WTC11 (cell line): ENCODE data around the gene C3orf22.

ENCODE experiments used
- CDX4 ChIP-seq: fragments of 250-450 bp; sonication (Bioruptor Pico); IDR thresholded peaks from 2 replicates; pipeline ENCODE4 v1.9.0; 2021; ENCODE audit warnings: moderate library complexity, mild to moderate bottlenecking, inconsistent platforms, borderline replicate concordance
- CTCF ChIP-seq: fragments of 200-600 bp; IDR thresholded peaks from 2 replicates; pipeline ENCODE4 v1.8.0; 2022; ENCODE audit warnings: antibody characterized with exemption
- ERG ChIP-seq: fragments of 250-450 bp; sonication (Bioruptor Pico); IDR thresholded peaks from 2 replicates; pipeline ENCODE4 v1.8.0; 2021; ENCODE audit warnings: mild to moderate bottlenecking
- IRF2 ChIP-seq: sonication (generic); formaldehyde crosslinking; IDR thresholded peaks from 2 replicates; pipeline ENCODE4 v1.8.0; 2022; ENCODE audit warnings: low read depth, missing genetic modification reagents, borderline replicate concordance
- SP1 ChIP-seq: sonication (generic); formaldehyde crosslinking; conservative IDR thresholded peaks from 2 replicates; pipeline ENCODE4 v1.8.1; 2022; ENCODE audit warnings: missing genetic modification reagents
- ZNF281 ChIP-seq: sonication (generic); formaldehyde crosslinking; IDR thresholded peaks from 2 replicates; pipeline ENCODE4 v1.8.0; 2023; ENCODE audit warnings: mild to moderate bottlenecking, missing genetic modification reagents
- ZNF317 ChIP-seq: sonication (generic); formaldehyde crosslinking; IDR thresholded peaks from 2 replicates; pipeline ENCODE4 v1.8.1; 2023; ENCODE audit warnings: low read depth, mild to moderate bottlenecking, moderate library complexity, missing genetic modification reagents, borderline replicate concordance

GRCh38 chr3:126542340-126543241 is 16.1 kb downstream of the C3orf22 start:
- TF ChIP-seq ZNF317: no peak
- no peak for TF ChIP-seq IRF2 (CRISPR knock-in tag)
- no peak for TF ChIP-seq ERG (CRISPR knock-in tag)
- TF ChIP-seq CDX4: no peak
- no peak for TF ChIP-seq CTCF
- TF ChIP-seq ZNF281 (CRISPR knock-in tag): no peak
- TF ChIP-seq SP1: no peak
